ENCODE results near the gene RHOBTB1.

- TF ChIP-seq, protein P1, sequence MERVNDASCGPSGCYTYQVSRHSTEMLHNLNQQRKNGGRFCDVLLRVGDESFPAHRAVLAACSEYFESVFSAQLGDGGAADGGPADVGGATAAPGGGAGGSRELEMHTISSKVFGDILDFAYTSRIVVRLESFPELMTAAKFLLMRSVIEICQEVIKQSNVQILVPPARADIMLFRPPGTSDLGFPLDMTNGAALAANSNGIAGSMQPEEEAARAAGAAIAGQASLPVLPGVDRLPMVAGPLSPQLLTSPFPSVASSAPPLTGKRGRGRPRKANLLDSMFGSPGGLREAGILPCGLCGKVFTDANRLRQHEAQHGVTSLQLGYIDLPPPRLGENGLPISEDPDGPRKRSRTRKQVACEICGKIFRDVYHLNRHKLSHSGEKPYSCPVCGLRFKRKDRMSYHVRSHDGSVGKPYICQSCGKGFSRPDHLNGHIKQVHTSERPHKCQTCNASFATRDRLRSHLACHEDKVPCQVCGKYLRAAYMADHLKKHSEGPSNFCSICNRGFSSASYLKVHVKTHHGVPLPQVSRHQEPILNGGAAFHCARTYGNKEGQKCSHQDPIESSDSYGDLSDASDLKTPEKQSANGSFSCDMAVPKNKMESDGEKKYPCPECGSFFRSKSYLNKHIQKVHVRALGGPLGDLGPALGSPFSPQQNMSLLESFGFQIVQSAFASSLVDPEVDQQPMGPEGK (CRISPR knock-in tag; IDR thresholded peaks at IDR 0.05; ENCODE audit: borderline replicate concordance): no peak
- TF ChIP-seq SNAI2 (CRISPR knock-in tag; IDR thresholded peaks at IDR 0.05): no peak
- TF ChIP-seq OSR1 (CRISPR knock-in tag; IDR thresholded peaks at IDR 0.05): no peak
- TF ChIP-seq ZFP3 (CRISPR knock-in tag; IDR thresholded peaks at IDR 0.05): no peak
- TF ChIP-seq ISL1 (CRISPR knock-in tag; IDR thresholded peaks at IDR 0.05): no peak
- TF ChIP-seq PPARA (CRISPR knock-in tag; IDR thresholded peaks at IDR 0.05; ENCODE audit: borderline replicate concordance): no peak
These were observed 80.2 kb downstream of the RHOBTB1 start for GRCh38 chr10:60863796-60864195.

Data from SK-N-SH treated with all-trans-retinoic acid at 6 μM for 48 hours (cell line).